Smooth muscle cell (in vitro differentiated cells): Measurements from ENCODE around the gene MGAT4A. TPM values are rescaled to one million over a fixed set of nuclear protein-coding genes. Genes with fewer than 3 reads are reported as not detected.

Experiments
- DNase-seq: peaks from one replicate; lab custom pipeline; 2025; ENCODE audit not compliant: unreplicated experiment; lab: John Stamatoyannopoulos, UW
- H2AFZ ChIP-seq: fragments of 200-600 bp; sonication (generic); 2 replicates; pipeline ENCODE4 v1.6.0; 2016; ENCODE audit warnings: antibody characterized with exemption, low read depth, mild to moderate bottlenecking
- H3F3A ChIP-seq: fragments of 200-600 bp; sonication (generic); 2 replicates; pipeline ENCODE4 v1.6.0; 2017; ENCODE audit warnings: antibody characterized with exemption, low read depth
- H3K27ac ChIP-seq: fragments of 200-600 bp; sonication (generic); 2 replicates; pipeline ENCODE4 v1.5.1; 2016; ENCODE audit warnings: low read depth, mild to moderate bottlenecking
- H3K27me3 ChIP-seq: fragments of 200-600 bp; sonication (generic); 2 replicates; pipeline ENCODE4 v1.6.1; 2016; ENCODE audit warnings: low read depth, mild to moderate bottlenecking
- H3K36me3 ChIP-seq: fragments of 200-600 bp; sonication (generic); 2 replicates; pipeline ENCODE4 v1.5.1; 2016; ENCODE audit warnings: low read depth
- H3K4me1 ChIP-seq: fragments of 200-600 bp; sonication (generic); 2 replicates; pipeline ENCODE4 v1.5.1; 2016; ENCODE audit warnings: low read depth
- H3K4me2 ChIP-seq: fragments of 200-600 bp; sonication (generic); 2 replicates; pipeline ENCODE4 v1.6.0; 2016; ENCODE audit warnings: mild to moderate bottlenecking
- H3K4me3 ChIP-seq: fragments of 200-600 bp; sonication (generic); 2 replicates; pipeline ENCODE4 v1.5.1; 2016; ENCODE audit warnings: mild to moderate bottlenecking
- H3K79me2 ChIP-seq: fragments of 200-600 bp; sonication (generic); 2 replicates; pipeline ENCODE4 v1.6.0; 2016; ENCODE audit warnings: low read depth, mild to moderate bottlenecking
- H3K9ac ChIP-seq: fragments of 200-600 bp; sonication (generic); 2 replicates; pipeline ENCODE4 v1.6.0; 2016; ENCODE audit warnings: low read depth
- H3K9me3 ChIP-seq: fragments of 200-600 bp; sonication (generic); replicated peaks from 2 replicates; pipeline ENCODE4 v1.5.1; 2016; ENCODE audit warnings: low read depth
- H4K20me1 ChIP-seq: fragments of 200-600 bp; sonication (generic); 2 replicates; pipeline ENCODE4 v1.6.0; 2016; ENCODE audit warnings: low read depth
- CTCF ChIP-seq: fragments of 200-600 bp; sonication (generic); IDR thresholded peaks from 2 replicates; pipeline ENCODE4 v1.5.1; 2017; ENCODE audit warnings: borderline replicate concordance, mild to moderate bottlenecking, antibody characterized with exemption; ENCODE audit not compliant: insufficient read depth, poor library complexity, severe bottlenecking
- WGBS: methylation state at CpG from one replicate; pipeline ENCODE4 v1.1.7; 2016; ENCODE audit warnings: low lambda C conversion rate; 5-methylcytosine and 5-hydroxymethylcytosine counted together
- polyA plus RNA-seq: library from polyadenylated mRNA; unstranded; fragments of >200 nt; fragmentation: Nextera tagmentation; extraction: Ambion mirVana; gene quantifications from 2 replicates; pipeline ENCODE4 v1.2.1, GENCODE V29; 2016
- total RNA-seq: library from RNA; depleted of rRNA; stranded (reverse); fragments of >200 nt; gene quantifications from 2 replicates; pipeline ENCODE4 v1.2.3, GENCODE V29; 2014

MGAT4A gene
- total and polyA plus RNA-seq, 2 experiments from 2014 or later = 1.4 to 8.9 TPM

- Histone ChIP-seq H3K79me2 (no peaks in the 10 kb centered on the region), H3K4me1 (no peaks in the 10 kb centered on the region), H3K9me3 (no peaks in the 10 kb centered on the region), H3F3A (peaks cover 21% of the 10 kb centered on the region), H3K36me3 (no peaks in the 10 kb centered on the region), H4K20me1 (no peaks in the 10 kb centered on the region), H3K9ac (no peak overlapping the region), H3K4me3 (no peak overlapping the region), H3K27me3 (no peaks in the 10 kb centered on the region), H3K27ac (no peak overlapping the region), H3K4me2 (no peak overlapping the region), H2AFZ (no peak overlapping the region)
- no peak for TF ChIP-seq CTCF
- 89% methylated on average over 6 of the region's 6 CpGs for WGBS
- no peak for DNase-seq
Measured at GRCh38 chr2:98698896-98699295, 32.0 kb downstream of the MGAT4A start.

- H2AFZ ChIP-seq = no peak overlapping the region
- no peaks in the 10 kb centered on the region for H3K9me3 ChIP-seq
- H4K20me1 ChIP-seq = no peaks in the 10 kb centered on the region
- H3K4me3 ChIP-seq = no peak overlapping the region
- TF ChIP-seq CTCF = no peak
- H3F3A ChIP-seq = peaks cover 12% of the 10 kb centered on the region
- no peaks in the 10 kb centered on the region for H3K36me3 ChIP-seq
- WGBS = 79% methylated on average over 5 of the region's 5 CpGs
- DNase-seq = no peak
- H3K27me3 ChIP-seq = no peaks in the 10 kb centered on the region
- H3K4me2 ChIP-seq = no peak overlapping the region
- no peak overlapping the region for H3K9ac ChIP-seq
- H3K4me1 ChIP-seq = no peaks in the 10 kb centered on the region
- no peak overlapping the region for H3K27ac ChIP-seq
- H3K79me2 ChIP-seq = no peaks in the 10 kb centered on the region
Measured at GRCh38 chr2:98697651-98698337, 33.1 kb downstream of the MGAT4A start.

- no peak for TF ChIP-seq CTCF
- H3K4me2 ChIP-seq = no peak overlapping the region
- WGBS = 88% methylated on average over 4 of the region's 4 CpGs
- H3F3A ChIP-seq = peaks cover under 1% of the 10 kb centered on the region
- no peak overlapping the region for H3K9ac ChIP-seq
- H2AFZ ChIP-seq = no peak overlapping the region
- H3K27ac ChIP-seq = no peak overlapping the region
- no peaks in the 10 kb centered on the region for H3K36me3 ChIP-seq
- H3K4me1 ChIP-seq = no peaks in the 10 kb centered on the region
- no peaks in the 10 kb centered on the region for H3K79me2 ChIP-seq
- no peak overlapping the region for H3K4me3 ChIP-seq
- H3K9me3 ChIP-seq = no peaks in the 10 kb centered on the region
- no peak for DNase-seq
- no peaks in the 10 kb centered on the region for H4K20me1 ChIP-seq
- no peaks in the 10 kb centered on the region for H3K27me3 ChIP-seq
Measured at GRCh38 chr2:98696200-98696599, 34.7 kb downstream of the MGAT4A start.

GRCh38 chr2:98695255-98695654 is 35.7 kb downstream of the MGAT4A start:
- no peak for TF ChIP-seq CTCF
- Histone ChIP-seq H3K4me2 (no peak overlapping the region), H3K36me3 (no peaks in the 10 kb centered on the region), H3F3A (no peaks in the 10 kb centered on the region), H3K79me2 (no peaks in the 10 kb centered on the region), H3K4me3 (no peak overlapping the region), H3K27ac (no peak overlapping the region), H2AFZ (no peak overlapping the region), H3K4me1 (no peaks in the 10 kb centered on the region), H3K9me3 (no peaks in the 10 kb centered on the region), H4K20me1 (no peaks in the 10 kb centered on the region), H3K27me3 (no peaks in the 10 kb centered on the region), H3K9ac (no peak overlapping the region)
- no peak for DNase-seq
- WGBS = 77% methylated on average over 3 of the region's 3 CpGs
